CD4-positive, alpha-beta T cell treated with Interleukin-15 for 4 hours (primary cell): Measurements from ENCODE around the gene LRRC4C.

Experiments
- DNase-seq: peaks from one replicate; pipeline ENCODE4 v3.0.0-alpha.2; 2020; ENCODE audit warnings: low spot score

Gene LRRC4C

GRCh38 chr11:40291329-40291728, 1168.1 kb downstream of the LRRC4C start:
- DNase-seq: no peak

DNA sequence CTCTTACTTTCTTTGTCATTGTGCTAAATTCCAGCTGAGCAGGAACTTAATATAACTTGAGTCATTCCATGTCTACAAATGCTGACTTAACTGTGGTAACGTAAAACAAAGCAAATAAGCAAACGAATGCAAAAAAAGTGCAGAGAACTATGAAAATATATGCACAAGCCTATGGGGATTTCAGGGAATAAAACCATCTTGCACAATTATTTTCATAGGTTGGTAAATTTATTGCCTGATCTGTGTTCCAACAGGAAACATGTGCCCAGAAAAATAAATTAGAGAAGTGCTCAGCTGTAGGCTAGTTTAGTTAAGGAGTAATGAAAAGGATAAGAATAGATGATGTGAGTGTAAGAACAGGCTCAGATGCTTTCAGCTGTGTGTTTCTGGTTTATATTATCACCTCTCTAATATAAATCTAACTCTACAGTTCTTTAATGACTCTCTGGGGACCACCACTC, 1169.3 kb downstream of the LRRC4C start:
- no peak for DNase-seq

DNA sequence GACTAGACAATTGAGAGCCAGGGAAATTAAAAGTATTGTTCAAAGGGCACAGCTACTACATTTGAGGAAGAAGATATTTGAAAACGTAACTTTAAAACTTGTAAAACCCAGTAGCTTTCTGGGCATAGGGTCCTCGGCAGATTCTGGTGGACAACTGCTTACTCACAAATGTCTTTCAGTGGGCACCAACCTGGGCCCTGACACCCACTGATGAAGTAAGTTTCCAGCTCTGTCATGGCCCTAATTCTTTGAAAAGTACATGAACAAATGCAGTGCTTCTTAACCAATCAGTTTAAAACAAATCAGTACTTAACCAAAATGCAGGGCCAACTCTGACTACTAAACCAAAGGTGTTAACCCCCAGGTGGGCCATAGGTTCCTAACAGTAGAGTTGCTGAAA, 1170.1 kb downstream of the LRRC4C start:
- no peak for DNase-seq

- no peak for DNase-seq
Measured at GRCh38 chr11:40287916-40288803, 1171.3 kb downstream of the LRRC4C start.

DNA sequence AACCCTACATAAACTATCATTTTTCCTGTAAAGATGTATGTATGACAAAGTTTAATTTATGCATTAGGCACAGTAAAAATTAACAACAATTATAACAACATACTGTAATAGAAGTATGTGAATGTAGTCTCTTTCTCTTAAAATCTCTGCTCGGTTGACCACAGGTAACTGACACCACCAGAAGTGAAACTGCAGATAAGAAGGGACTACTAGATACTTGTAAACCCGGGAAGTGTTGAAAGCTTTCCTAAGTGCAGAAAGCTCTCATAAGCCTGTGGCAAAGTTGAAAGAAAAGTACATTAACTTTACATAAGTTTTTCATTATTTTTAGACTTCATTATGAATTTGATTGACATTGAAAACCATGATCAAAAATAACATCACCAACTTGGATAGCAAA, 1173.3 kb downstream of the LRRC4C start:
- no peak for DNase-seq

DNA sequence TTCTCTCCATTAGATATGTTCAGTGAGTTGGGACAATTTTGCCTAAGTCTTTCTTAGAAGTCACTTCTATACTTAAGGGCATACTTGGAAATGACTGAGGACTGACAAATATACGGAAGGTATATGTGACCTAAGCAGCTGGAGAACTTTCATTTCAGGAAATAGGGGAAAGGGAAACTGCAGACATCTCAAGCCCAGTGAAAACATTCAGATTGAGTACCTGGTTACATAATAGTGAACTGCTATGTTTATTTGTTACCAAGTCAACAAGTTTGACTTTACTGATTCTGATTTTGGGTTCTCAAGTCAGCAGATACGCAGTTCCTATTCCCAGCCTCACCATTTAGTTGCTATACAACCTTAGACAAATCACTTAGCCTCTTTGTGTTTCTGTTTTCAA, 1173.9 kb downstream of the LRRC4C start:
- no peak for DNase-seq

- no peak for DNase-seq
Measured at GRCh38 chr11:40281052-40281580, 1178.3 kb downstream of the LRRC4C start.

DNA sequence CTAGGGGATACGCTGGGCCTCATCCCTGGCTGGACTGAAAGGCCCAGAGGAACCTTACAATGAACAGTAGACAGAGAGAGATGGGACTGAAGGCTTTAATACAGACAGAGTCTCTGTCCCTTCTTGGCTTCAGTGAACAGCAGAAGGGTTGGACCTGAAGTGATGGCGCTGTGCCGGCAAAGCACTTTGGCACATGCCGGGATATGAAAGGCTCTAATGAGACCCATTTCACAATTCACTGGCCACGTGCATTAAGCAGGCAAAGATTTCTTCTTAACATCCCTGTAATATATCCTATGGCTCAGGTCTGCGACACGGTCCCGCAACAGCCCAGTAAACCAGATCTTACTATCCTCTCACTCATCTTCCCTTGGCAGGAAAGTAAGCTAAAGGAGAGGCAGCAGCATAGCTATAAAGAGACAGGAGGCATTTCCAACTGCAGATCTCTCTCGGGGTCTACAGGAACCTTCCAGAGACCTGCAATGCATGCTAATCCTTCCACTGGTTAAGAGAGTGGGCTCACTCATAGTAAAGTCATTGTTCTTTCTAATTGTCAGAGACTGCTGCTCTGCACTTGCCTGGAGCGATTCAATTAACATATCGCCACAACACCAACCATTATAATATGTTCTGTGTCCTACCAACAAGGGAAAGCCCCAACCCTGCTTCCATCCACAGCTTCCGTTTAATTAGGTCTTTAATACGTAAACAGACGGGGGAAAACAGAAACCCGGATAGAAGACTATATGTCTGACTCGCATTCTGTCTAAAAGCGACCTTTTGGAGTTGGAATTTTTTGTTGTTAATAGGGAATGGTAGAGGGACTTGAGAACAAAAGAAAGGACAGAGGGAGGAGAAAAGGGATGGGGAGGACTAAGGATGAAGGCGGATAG, 1179.0 kb downstream of the LRRC4C start:
- DNase-seq: no peak

DNA sequence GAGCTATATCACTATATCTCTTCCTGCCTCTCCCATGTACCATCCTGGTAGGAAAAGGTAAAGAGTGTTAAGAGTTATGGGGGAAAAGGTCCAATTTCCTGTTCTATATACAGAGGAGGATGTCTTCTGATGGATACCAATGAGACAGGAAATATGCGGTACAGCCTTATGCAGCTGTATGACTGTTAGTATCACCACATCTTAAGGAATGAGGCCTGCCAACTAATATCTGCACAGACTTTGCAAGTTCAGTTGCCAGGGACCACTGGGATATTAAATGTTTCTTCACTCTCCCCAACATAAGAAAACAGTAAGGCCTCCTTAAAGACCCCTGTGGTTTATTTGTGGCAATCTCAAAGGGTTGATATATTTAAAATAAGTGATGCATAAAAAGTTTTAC, 1182.5 kb downstream of the LRRC4C start:
- no peak for DNase-seq

DNA sequence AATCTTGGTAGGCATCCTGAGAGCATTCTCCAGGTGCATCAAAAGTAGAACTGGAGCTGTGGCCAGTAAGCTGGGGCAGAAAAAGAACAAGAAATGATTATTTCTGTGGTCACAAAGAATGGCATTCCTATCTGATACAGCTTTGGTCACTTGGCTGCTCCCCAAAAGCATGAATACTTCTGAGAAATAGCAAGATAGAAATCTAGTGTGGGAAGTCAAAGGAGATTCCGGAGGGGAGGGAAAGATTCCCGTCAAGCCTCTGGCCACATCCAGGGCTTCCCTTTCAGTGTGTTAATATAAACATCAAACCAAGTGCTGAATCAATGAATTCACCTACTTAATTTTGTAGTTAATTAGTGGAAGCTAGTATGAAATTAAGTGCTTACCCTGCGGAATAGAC, 1185.4 kb downstream of the LRRC4C start:
- DNase-seq: no peak

GRCh38 chr11:40273192-40273732, 1186.2 kb downstream of the LRRC4C start:
- DNase-seq: no peak

DNA sequence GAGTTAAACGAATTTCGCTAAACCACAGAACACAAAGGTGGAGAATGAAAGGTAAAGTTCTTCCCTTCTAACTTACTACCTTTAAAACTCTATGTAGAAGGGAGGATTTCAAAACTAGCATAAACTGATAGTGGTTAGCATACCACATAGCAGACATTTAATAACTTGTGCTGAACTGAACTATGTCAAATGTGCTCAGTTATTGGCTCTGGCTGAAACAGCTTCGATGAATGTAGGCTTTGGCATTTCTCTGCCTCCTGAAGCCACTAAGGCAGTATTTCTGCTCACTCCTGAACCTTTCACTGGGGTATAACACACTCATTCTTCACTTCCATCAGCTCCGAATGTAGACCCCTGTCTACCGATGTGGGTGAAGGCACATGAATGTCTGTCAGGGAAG, 1188.1 kb downstream of the LRRC4C start:
- no peak for DNase-seq

DNA sequence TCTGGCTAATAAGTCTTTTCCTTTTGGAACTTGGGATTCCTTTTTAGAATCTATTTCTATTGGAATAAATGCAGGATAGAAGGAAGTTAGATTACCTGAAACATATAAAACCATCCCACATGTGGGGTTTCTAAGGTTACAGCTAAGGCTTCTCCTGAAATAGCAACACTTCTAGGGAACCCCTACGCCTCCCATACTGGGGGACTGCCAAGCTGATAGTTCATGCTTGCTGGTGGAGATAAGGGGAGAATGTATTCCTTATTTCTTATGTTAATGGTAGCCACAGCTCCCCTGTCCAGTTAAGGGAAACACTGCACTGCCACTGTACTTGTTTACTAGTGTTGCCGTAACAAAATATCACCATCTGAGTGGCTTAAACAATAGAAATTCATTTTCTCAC, 1189.6 kb downstream of the LRRC4C start:
- DNase-seq: no peak

GRCh38 chr11:40268551-40268950, 1190.9 kb downstream of the LRRC4C start:
- DNase-seq: no peak

- DNase-seq: no peak
Measured at GRCh38 chr11:40255457-40255856, 1204.0 kb downstream of the LRRC4C start.

DNA sequence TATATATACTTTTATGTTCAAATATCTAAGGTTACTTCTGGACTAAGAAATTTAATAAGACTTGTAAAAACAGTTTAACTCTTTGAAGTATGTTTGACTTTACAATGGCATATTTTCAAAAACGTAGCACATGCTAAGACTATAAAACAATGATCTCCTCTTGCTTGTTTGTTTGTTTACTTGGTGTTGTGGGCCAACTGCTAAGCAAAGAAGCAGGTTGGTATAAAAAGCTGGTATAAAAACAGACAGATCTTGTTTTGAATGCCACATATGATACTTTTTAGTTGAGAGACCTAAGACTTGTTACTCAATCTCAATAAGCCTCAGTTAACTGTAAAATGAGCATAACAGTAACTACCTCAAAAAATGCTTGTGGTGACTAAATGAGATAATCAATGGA, 1206.3 kb downstream of the LRRC4C start:
- no peak for DNase-seq

DNA sequence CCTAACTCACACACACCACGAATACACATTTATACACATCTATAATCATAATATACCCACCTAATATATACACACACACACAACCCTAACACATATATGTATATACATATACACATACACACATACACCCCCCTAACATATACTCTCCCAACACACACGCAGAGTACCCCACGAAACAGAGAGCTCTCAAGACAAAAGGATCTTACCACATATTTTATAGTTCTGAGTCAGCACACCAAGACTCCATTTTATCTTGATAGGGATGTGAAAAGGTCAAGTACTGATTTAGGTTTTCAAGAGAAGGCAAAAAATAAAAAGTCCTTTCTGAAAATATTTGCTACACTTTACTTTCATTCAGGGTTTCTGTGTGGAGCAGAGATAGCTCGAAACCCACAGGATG, 1207.2 kb downstream of the LRRC4C start:
- DNase-seq: no peak

DNA sequence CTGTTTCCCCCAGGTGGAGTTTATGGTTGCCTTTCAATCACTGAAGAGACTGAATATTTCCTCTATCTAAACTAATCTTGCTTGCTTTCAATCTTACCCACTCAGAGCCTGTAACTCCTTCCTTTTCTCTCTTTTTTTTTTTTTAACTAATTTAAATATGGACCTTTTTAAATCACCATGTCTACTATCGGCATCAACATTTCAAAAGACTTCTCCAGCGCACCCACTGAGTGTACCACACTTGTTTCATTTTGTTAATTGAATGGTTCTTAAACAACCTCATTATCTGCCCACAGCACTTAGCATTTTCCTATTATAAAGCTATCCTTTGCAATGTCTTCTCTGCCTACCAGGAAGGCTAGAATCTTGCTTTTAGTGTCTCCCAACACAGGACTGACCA, 1212.5 kb downstream of the LRRC4C start:
- DNase-seq: no peak

DNA sequence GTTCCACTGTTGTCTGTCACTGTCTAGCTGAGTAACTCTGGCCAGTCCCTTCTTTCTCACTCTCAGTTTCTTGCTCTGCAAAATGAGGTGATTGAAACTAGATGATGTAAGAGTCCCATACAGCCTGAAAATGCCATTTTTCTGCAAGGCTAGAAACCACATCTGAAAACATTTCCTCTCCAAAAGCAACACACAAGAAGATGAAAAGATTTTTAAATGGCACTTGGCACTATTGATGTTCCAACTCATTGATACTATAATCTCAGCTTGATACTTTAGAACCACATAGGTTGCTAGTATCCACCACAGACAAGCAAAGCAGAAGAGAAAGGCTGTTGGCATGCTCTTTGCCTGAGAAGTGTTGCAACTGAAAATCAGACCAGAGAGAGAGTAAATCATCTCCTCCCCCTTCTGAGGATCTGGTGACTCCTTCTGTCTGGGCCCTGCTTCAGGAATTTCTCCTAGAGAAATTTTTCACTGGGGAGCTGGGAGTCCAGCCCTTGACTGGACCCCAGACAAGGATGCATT, 1217.9 kb downstream of the LRRC4C start:
- no peak for DNase-seq

DNA sequence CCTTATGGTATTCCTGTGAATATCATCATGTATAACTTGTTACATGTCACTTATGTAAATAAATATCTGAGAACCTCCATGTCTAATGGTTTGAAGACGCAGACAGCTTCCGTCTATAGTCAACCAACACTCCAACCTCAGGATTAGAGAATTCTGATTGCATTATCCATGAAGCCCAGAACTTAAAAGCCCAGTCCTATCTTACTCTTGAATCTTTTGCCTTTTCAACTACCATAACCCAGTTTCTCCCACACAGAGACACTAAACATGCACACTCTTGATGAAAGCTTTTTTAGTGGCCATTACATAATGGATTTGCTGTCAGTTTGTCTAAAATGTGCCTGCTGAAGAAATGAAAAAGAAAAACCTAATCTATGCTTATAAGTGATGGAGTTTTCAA, 1219.2 kb downstream of the LRRC4C start:
- no peak for DNase-seq

- DNase-seq: no peak
Measured at GRCh38 chr11:40236526-40236925, 1222.9 kb downstream of the LRRC4C start.

DNA sequence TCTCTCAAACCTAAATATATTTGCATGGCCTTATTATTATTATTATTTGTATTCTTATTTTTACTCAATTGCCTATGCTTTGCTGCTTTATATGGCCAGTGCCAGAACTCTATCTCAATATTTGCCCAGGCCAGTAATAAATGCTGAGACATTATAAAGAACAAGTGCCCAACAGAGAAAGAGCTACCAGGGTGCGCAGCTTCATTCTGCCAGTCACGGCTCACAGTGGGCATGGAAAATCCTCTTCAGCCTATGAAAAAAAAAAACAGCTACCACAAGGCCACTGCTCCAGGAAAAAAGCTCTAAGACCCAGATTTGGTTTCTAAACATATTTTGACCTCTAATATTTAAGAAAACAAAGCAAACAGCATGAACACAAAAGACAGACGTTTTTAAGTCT, 1223.6 kb downstream of the LRRC4C start:
- DNase-seq: no peak
